ENCODE data around the gene CDKN2C. TPM values are rescaled to one million over a fixed set of nuclear protein-coding genes. Genes with fewer than 3 reads are reported as not detected.

The CDKN2C gene
- total RNA-seq, 2 donors from 2014 or later: 0.66 TPM

DNA sequence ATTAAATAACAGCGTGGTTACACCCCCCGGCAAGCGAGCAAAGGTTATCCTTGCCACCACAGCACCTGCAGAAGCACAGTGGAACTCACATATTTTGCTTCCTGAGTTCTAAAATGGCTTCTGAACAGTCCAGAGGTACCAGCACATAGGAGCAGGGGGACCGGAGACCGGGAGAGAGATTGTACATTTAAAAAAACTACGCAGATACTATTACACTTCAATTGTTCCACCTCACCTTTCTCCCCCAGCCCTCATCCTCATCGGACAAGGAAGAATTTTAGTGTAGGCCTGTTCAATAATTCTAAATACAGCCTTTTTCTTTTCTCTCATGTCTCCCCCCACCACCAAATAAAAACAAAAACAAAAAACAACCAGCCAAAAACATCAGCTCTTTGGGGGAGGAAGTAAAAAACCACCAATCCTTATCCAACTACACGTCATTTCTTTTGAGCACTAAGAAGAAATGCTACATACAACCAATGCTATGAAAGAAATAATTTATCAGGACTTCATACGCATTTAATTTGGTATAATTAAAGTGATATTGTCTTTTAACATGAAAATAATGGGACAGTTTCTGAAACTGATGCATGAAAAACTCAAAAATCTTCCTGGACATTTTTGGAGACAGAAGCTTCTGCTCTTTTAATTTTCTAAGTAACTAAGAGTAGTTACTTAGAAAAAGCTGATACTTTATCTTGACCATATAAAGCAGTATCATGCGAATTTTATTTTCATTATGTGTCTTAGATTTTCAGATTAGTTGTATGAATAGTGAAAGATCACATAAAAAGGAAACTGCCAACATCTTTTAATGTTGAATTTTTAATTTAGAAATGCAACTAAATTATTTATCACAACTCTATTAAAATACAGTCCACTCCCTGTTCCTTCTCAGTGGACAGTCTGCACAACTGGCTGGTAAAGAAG is 9.1 kb downstream of the CDKN2C start:
- H3K4me3 ChIP-seq (ENCODE audit: low read length): peak overlapping the region; percentile 79
- 6 to 15% methylated on average over 3 to 10 of the region's 10 CpGs for WGBS, 2 experiments (ENCODE audit: insufficient coverage in 1 of 2, insufficient read length in 1 of 2)
- Mint-ChIP-seq H3K27me3 (ENCODE audit: insufficient read depth) (peaks cover 93% of the 10 kb centered on the region), H3K9me3 (no peaks in the 10 kb centered on the region), H3K4me3 (peak overlapping the region; percentile 60), H3K36me3 (ENCODE audit: low read depth) (no peaks in the 10 kb centered on the region), H3K4me1 (peaks cover 13% of the 10 kb centered on the region), H3K27ac (no peak overlapping the region)
- H3K27me3 ChIP-seq (ENCODE audit: control insufficient read depth, insufficient read depth, low read length, poor library complexity, severe bottlenecking): peaks cover 98% of the 10 kb centered on the region
- no peaks in the 10 kb centered on the region for H3K36me3 ChIP-seq (ENCODE audit: control insufficient read depth, insufficient read depth, low read length)
- H3K9me3 ChIP-seq (ENCODE audit: control insufficient read depth, low read length): no peaks in the 10 kb centered on the region
- no peak overlapping the region for H3K27ac ChIP-seq (ENCODE audit: low read depth, low read length)
- no peaks in the 10 kb centered on the region for H3K4me1 ChIP-seq (ENCODE audit: control insufficient read depth, insufficient read depth, low read length)
- TF ChIP-seq, protein P1, sequence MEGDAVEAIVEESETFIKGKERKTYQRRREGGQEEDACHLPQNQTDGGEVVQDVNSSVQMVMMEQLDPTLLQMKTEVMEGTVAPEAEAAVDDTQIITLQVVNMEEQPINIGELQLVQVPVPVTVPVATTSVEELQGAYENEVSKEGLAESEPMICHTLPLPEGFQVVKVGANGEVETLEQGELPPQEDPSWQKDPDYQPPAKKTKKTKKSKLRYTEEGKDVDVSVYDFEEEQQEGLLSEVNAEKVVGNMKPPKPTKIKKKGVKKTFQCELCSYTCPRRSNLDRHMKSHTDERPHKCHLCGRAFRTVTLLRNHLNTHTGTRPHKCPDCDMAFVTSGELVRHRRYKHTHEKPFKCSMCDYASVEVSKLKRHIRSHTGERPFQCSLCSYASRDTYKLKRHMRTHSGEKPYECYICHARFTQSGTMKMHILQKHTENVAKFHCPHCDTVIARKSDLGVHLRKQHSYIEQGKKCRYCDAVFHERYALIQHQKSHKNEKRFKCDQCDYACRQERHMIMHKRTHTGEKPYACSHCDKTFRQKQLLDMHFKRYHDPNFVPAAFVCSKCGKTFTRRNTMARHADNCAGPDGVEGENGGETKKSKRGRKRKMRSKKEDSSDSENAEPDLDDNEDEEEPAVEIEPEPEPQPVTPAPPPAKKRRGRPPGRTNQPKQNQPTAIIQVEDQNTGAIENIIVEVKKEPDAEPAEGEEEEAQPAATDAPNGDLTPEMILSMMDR (conservative IDR thresholded peaks at IDR 0.05): no peak
- DNase-seq: peak; percentile 51
- no peak overlapping the region for H3K9ac ChIP-seq (ENCODE audit: extremely low read depth, low read length, poor library complexity, severe bottlenecking)

DNA sequence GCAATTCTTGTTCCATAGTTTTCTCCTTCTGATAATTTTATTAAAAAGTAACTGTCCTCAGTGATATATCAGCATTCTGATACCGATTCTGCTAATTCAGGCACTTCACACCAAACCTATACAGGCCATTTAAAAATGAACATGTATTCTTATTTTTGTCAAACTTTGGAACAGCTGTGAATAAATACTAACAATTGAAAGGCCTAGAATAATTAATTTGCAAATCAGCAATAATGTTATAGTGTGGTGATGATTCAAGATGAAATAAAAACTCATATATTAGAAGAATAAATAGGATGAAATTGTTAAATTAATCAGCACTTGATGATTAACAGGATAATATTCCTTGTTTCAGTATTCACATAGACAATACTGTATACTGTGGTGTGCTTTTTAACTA is 9.9 kb downstream of the CDKN2C start:
- Histone ChIP-seq H3K27me3 (ENCODE audit: control insufficient read depth, insufficient read depth, low read length, poor library complexity, severe bottlenecking) (peaks cover 97% of the 10 kb centered on the region), H3K4me3 (ENCODE audit: low read length) (no peak overlapping the region)
- H3K27me3 Mint-ChIP-seq (ENCODE audit: insufficient read depth): peaks cover 90% of the 10 kb centered on the region

DNA sequence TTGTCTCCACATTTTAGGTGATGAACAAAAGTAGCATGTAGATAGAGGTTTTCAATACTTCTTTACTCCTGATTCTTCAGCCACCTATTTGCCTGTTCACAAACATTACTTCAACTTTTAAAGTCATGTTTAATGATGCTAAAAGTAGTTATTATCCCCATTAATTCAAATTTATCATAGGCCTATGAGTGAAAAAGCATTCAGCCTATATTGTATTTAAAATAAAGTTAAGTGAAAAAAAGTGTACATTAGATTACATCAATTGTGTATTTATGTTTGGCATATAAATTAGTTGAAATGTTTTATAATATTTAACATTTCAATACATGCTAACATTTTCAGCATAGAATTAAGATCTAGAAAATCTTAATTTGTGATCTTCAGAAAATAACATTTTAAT is 10.5 kb downstream of the CDKN2C start:
- no peaks in the 10 kb centered on the region for H3K9me3 Mint-ChIP-seq
- Histone ChIP-seq H3K27me3 (ENCODE audit: control insufficient read depth, insufficient read depth, low read length, poor library complexity, severe bottlenecking) (peaks cover 97% of the 10 kb centered on the region), H3K27ac (ENCODE audit: low read depth, low read length) (no peak overlapping the region), H3K4me3 (ENCODE audit: low read length) (no peak overlapping the region), H3K9me3 (ENCODE audit: control insufficient read depth, low read length) (no peaks in the 10 kb centered on the region), H3K9ac (ENCODE audit: extremely low read depth, low read length, poor library complexity, severe bottlenecking) (no peak overlapping the region), H3K4me1 (ENCODE audit: control insufficient read depth, insufficient read depth, low read length) (no peaks in the 10 kb centered on the region), H3K36me3 (ENCODE audit: control insufficient read depth, insufficient read depth, low read length) (no peaks in the 10 kb centered on the region)
- no peak overlapping the region for H3K4me3 Mint-ChIP-seq
- H3K36me3 Mint-ChIP-seq (ENCODE audit: low read depth): no peaks in the 10 kb centered on the region
- H3K4me1 Mint-ChIP-seq: peaks cover 13% of the 10 kb centered on the region
- peaks cover 91% of the 10 kb centered on the region for H3K27me3 Mint-ChIP-seq (ENCODE audit: insufficient read depth)
- H3K27ac Mint-ChIP-seq: no peak overlapping the region
- DNase-seq: no peak
- TF ChIP-seq, protein P1 (conservative IDR thresholded peaks at IDR 0.05): no peak

More for the DNA sequence above, 9.9 kb downstream of the CDKN2C start:
- TF ChIP-seq, protein P1 (conservative IDR thresholded peaks at IDR 0.05): no peak
- WGBS, 2 experiments (ENCODE audit: insufficient coverage in 1 of 2, insufficient read length in 1 of 2): 80 to 88% methylated on average over 1 of the region's 1 CpG
- Histone ChIP-seq H3K27ac (ENCODE audit: low read depth, low read length) (no peak overlapping the region), H3K9me3 (ENCODE audit: control insufficient read depth, low read length) (no peaks in the 10 kb centered on the region), H3K36me3 (ENCODE audit: control insufficient read depth, insufficient read depth, low read length) (no peaks in the 10 kb centered on the region), H3K9ac (ENCODE audit: extremely low read depth, low read length, poor library complexity, severe bottlenecking) (no peak overlapping the region), H3K4me1 (ENCODE audit: control insufficient read depth, insufficient read depth, low read length) (no peaks in the 10 kb centered on the region)
- peaks cover 13% of the 10 kb centered on the region for H3K4me1 Mint-ChIP-seq
- DNase-seq: no peak
- H3K9me3 Mint-ChIP-seq: no peaks in the 10 kb centered on the region
- H3K36me3 Mint-ChIP-seq (ENCODE audit: low read depth): no peaks in the 10 kb centered on the region
- no peak overlapping the region for H3K4me3 Mint-ChIP-seq
- H3K27ac Mint-ChIP-seq: no peak overlapping the region
